Mesodermal cell (in vitro differentiated cells): ENCODE measurements around the gene PLEKHG5.

Experiments
- H3K27ac ChIP-seq: 2 replicates; pipeline ENCODE4 v1.7.0; 2013; ENCODE audit warnings: mild to moderate bottlenecking, low read depth, low read length, moderate library complexity; ENCODE audit not compliant: severe bottlenecking
- H3K36me3 ChIP-seq: 2 replicates; pipeline ENCODE4 v1.7.1; 2013; ENCODE audit warnings: mild to moderate bottlenecking, low read length, moderate library complexity; ENCODE audit not compliant: control insufficient read depth, insufficient read depth
- H3K4me1 ChIP-seq: one replicate; pipeline ENCODE4 v1.7.1; 2013; ENCODE audit warnings: mild to moderate bottlenecking, low read length; ENCODE audit not compliant: insufficient read depth, control insufficient read depth, poor library complexity, severe bottlenecking
- H3K4me3 ChIP-seq: 2 replicates; pipeline ENCODE4 v1.7.0; 2013; ENCODE audit warnings: low read length, control low read depth, mild to moderate bottlenecking; ENCODE audit not compliant: insufficient read depth, poor library complexity, severe bottlenecking; ENCODE audit errors: extremely low read depth
- H3K9me3 ChIP-seq: 2 replicates; pipeline ENCODE4 v1.7.1; 2013; ENCODE audit warnings: mild to moderate bottlenecking, low read length, moderate library complexity; ENCODE audit not compliant: control insufficient read depth
- WGBS, 2 experiments: methylation state at CpG; one replicate each; pipeline ENCODE4 v1.1.5; 2013; ENCODE audit warnings: missing lambda C conversion rate in 2 of 2; ENCODE audit not compliant: insufficient coverage in 2 of 2; 5-methylcytosine and 5-hydroxymethylcytosine counted together

Gene PLEKHG5

DNA sequence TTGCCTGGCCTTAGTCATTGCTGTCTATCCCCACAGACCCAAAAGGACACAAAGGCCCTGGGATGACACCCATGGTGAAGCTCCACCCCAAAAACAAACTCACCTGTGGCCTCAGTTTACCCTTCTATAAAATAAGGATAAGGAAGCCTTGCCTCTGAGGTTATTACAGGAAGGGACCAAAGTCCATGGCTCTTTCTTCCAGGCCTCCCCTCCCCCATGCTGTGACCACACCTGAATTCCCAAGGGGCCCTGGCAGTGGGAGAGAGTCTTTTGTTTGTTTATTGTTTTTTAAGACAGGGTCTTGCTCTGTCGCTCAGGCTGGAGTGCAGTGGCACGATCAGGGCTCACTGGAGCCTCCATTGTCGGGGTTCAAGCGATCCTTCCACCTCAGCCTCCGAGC lies 15.0 kb downstream of the PLEKHG5 start:
- 90 to 95% methylated on average over 5 of the region's 5 CpGs for WGBS, 2 experiments
- Histone ChIP-seq H3K4me3 (no peak overlapping the region), H3K27ac (no peak overlapping the region), H3K4me1 (peaks cover 13% of the 10 kb centered on the region), H3K36me3 (peaks cover 53% of the 10 kb centered on the region), H3K9me3 (no peaks in the 10 kb centered on the region)

DNA sequence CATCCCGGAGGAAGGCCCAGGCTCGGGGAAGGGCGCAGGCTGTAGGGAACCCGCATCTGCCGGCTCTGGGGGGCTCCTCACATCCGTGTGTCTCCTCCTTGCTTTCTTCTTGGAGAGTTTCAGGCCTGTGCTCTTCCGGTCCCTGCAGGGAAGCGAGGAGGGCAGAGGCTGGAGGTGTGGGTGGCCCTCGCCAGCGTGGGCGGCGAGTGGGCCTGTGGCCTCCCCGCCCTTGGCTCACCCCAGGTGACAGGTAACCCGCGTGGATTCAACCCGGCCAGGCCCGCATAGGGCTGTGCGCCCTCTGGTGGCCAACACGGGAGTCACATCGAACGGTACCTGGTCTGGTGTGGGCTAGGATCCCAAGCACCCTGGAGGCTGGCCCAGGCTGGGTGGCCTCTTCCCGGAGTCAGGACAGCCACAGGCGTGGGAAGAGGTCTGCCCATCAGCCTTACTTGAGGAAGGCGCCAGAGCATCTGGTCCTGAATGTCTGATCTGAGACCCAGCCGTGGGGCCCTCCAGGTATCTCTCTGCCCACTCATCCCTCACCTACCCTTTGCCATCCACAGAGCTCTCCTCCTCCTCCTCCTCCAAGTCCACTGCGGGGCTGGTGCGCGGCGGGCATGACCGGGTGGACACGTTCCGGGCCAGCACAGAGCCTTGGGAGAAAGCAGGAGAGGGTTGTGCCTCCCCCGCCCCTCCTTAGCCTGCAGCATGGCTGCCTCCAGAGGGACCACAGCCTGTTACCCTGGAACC lies 15.9 kb downstream of the PLEKHG5 start:
- Histone ChIP-seq H3K4me3 (no peak overlapping the region), H3K4me1 (peaks cover 13% of the 10 kb centered on the region), H3K9me3 (no peaks in the 10 kb centered on the region), H3K27ac (no peak overlapping the region), H3K36me3 (peaks cover 58% of the 10 kb centered on the region)
- 39 to 53% methylated on average over 21 to 27 of the region's 33 CpGs for WGBS, 2 experiments

DNA sequence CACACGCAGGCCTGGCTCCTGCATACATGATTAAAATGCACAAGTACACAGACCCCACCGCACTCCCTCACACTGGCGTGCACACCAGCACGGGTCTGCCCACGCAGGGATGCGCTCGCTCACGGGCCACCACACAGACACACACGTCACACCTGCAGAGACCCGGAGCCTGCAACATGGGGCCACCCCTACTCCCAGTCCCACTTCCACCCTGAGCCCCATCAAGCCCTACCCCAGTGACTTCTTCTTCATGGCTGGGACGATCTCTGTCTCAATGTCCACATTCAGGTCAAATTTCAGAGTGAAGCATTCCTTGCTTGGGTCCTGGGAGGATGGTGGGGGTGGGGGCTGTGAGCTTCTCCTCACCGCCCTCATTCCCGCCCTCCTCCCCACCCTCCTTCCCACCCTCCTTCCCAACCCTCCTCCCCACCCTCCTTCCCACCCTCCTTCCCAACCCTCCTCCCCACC lies 16.6 kb downstream of the PLEKHG5 start:
- peaks cover 13% of the 10 kb centered on the region for H3K4me1 ChIP-seq
- WGBS, 2 experiments: 88 to 91% methylated on average over 10 of the region's 13 CpGs
- H3K36me3 ChIP-seq: peaks cover 65% of the 10 kb centered on the region
- no peak overlapping the region for H3K4me3 ChIP-seq
- H3K9me3 ChIP-seq: no peaks in the 10 kb centered on the region
- H3K27ac ChIP-seq: no peak overlapping the region

DNA sequence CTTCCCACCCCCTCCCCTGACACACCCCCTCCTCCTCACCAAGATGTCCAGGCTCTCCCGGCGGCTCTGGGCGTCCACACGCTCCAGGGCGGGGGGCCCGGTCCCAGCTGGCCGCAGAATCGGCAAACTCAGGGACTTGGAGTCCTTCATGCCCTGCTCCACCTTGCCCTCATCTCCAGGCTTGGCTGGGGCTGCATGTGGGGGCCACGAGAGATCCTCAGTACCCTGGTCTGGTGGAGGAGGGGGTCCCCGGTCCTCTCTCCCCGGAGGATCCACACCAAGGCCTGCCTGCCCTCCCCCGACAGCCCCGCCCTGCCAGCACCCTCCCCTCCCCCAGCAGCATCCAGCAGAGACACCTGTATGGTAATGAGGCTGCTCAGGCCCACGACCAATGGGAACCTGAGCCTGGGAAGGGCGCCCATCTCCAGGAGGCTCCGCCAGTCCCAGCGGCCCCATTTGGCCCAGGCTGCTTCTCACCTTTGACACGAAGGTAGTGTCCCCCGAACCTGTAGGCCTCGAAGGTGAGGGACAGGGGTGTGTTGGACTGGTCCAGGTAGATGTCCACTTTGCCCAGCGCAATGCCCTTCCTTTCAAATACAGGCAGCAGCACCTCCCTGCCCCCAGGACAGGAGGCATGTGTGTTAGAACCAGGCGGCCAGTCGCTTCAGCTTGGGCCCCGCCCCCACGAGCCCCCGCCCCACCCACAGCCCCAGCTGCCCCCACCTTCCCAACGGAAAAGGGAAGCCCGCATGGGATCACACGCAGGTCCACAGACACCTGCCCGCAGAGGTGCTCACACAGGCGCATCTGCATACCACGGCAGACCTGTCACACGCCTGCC lies 17.3 kb downstream of the PLEKHG5 start:
- H3K27ac ChIP-seq: no peak overlapping the region
- no peaks in the 10 kb centered on the region for H3K9me3 ChIP-seq
- H3K4me1 ChIP-seq: peaks cover 13% of the 10 kb centered on the region
- H3K36me3 ChIP-seq: peaks cover 72% of the 10 kb centered on the region
- H3K4me3 ChIP-seq: no peak overlapping the region
- WGBS, 2 experiments: 90 to 91% methylated on average over 13 to 23 of the region's 33 CpGs

DNA sequence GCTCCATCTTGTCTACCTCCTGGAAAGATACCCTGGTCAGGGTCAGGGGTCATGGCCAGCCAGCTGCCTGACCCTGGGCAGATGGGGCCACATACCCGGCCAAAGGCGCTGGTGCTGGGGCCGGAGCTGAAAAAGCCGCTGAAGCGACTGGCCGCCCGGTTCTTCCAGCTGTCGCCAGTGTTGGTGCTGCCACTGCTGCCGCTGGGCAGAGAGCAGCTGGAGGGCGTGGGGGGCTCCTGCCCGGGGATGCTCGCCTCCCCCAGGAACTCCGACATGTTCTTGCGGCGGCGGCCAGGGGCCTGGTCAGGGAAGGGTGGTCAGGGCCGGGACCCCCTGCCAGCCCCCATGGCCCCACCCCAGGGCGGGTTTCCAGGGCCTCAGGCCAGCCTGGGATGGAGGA lies 18.3 kb downstream of the PLEKHG5 start:
- no peak overlapping the region for H3K27ac ChIP-seq
- H3K4me3 ChIP-seq: no peak overlapping the region
- no peaks in the 10 kb centered on the region for H3K9me3 ChIP-seq
- H3K36me3 ChIP-seq: peaks cover 77% of the 10 kb centered on the region
- peaks cover 13% of the 10 kb centered on the region for H3K4me1 ChIP-seq
- 97 to 100% methylated on average over 15 to 16 of the region's 18 CpGs for WGBS, 2 experiments

DNA sequence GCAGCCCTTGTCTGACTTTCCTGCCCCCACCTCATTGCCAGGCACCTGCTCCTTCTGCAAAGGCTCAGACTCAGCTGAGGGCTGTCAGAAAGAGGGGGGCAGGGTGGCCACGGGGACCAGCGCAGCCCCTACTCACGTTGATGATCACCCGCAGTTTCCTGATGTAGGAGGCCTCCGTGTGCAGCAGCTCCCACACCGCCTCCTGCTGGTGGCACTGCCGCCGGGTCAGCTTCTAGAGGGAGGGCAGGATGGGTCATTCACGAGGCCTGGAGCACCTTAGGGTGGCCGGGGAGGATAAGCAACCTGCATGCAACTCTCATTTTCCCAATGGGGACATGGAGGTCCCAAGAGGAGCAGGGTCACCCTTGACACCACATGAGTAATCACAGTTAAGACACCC lies 19.1 kb downstream of the PLEKHG5 start:
- H3K27ac ChIP-seq: no peak overlapping the region
- 88 to 90% methylated on average over 10 of the region's 10 CpGs for WGBS, 2 experiments
- no peak overlapping the region for H3K4me3 ChIP-seq
- peaks cover 80% of the 10 kb centered on the region for H3K36me3 ChIP-seq
- H3K9me3 ChIP-seq: no peaks in the 10 kb centered on the region
- H3K4me1 ChIP-seq: peaks cover 11% of the 10 kb centered on the region

DNA sequence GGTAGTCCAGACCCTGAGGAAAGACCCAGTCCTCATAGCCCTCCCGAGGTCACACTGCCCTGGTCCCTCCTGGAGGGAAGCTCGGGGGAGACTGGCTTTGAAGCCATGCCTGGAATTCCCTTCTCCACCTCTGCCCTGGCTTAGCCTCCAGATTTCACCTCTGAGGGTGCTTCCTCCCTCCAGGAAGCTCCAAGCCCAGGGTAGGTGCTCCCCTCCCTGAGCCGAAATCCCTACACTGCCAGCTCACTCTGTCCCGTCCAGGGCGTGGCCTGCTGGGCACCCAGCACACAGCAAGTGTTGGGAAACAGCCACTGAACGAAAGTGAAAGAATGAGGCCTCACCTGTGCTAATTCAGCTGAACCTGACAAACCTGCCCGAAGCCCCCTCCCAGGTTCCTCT lies 19.5 kb downstream of the PLEKHG5 start:
- peaks cover 78% of the 10 kb centered on the region for H3K36me3 ChIP-seq

DNA sequence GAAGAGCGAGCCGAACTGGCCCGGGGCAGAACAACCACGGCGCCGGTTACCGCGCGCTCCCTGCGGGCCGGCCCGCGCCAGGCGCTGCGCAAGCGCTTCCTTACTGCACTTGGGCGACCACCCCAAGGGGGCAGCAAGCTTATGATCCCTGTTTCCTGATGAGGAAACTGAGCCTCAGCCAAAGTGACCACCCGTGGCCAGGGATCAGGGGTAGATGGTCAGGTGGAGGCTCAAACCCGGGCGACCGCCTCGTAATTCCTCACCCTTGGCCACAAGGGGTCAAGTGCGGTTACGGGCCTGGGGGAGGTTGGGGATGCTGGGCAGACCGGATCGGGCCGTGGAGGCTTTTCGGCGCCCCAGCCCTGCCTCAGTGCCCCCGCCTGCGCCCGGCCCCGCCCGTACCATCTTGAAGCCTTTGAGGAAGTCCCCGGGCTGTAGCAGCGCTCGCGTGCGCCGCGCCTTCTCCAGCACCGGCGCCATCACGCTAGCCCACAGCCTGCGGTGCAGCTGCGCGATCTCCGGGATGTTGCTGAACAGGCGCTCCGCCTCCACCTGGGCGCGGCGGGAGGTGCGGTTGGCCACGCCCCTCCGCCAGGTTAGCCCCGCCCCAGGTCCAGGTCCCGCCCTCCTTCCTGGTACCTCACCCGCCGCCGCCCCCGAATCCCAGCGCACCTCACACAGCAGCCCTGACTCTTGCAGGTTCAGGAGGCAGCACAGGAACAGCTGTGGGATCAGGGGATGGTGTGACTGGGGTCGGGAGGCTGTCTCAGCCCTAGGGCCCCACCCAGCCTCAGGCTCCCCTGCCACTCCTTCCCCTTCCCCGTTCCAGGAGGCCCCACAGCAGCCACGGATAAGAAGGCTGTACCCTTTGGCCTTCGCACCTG lies 20.1 kb downstream of the PLEKHG5 start:
- H3K4me1 ChIP-seq: peaks cover under 1% of the 10 kb centered on the region
- H3K4me3 ChIP-seq: no peak overlapping the region
- no peak overlapping the region for H3K27ac ChIP-seq
- H3K9me3 ChIP-seq: no peaks in the 10 kb centered on the region
- WGBS, 2 experiments: 98% methylated on average over 57 to 62 of the region's 67 CpGs
- peaks cover 72% of the 10 kb centered on the region for H3K36me3 ChIP-seq

More for the DNA sequence above, 19.5 kb downstream of the PLEKHG5 start:
- Histone ChIP-seq H3K4me3 (no peak overlapping the region), H3K9me3 (no peaks in the 10 kb centered on the region), H3K27ac (no peak overlapping the region), H3K4me1 (peaks cover 7% of the 10 kb centered on the region)
- 93 to 95% methylated on average over 6 to 7 of the region's 7 CpGs for WGBS, 2 experiments

DNA sequence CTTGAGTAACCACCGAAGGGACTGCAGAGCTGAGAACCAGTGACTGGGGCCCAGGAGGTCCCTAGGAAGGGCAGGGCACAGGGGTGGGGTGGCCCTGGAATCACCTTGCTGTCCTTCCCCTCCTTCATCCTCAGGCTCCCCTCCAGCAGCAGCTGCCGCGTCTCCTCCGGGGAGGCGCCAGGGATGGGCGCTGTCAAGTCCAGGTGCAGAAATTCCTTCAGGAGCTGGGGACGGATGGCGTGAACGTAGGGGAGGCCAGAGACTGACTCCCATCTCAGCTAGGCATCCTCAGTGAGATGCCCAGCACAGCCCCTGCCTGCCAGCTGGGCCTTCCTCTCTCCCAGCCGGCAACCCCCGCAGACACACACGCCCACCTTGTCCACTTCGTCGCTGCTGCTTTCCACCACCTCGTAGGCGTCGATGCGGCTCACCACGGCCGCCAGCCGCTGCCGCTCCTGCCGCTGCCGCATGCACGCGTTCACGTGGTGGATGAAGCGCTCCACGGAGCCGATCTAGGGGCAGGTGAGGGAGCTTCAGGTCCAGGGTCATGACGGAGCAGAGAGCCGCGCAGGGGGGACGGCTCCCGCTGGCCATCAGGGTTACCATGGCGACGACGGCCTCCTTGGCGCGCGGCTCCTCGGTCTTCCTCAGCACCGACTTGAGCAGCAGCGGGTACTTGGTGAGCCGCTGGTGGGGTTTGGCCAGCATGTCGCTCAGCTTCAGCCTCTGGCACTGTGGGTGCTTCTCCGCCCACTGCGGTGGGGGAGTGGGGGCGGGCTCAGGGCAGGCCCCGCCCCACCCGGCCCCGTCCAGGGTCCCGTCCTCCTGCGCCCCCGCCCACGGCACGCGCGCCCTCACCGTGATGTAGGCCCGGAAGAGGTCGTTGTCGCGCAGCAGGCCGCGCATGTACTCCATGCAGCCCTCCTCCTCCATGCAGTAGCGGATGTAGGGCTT lies 21.1 kb downstream of the PLEKHG5 start:
- Histone ChIP-seq H3K4me1 (no peaks in the 10 kb centered on the region), H3K36me3 (peaks cover 67% of the 10 kb centered on the region), H3K9me3 (no peaks in the 10 kb centered on the region), H3K4me3 (no peak overlapping the region), H3K27ac (no peak overlapping the region)
- 93 to 95% methylated on average over 65 to 67 of the region's 67 CpGs for WGBS, 2 experiments
